Left kidney (tissue), 8 donors: ENCODE results near the gene SCARF2. TPM values are rescaled to one million over a fixed set of nuclear protein-coding genes. Genes with fewer than 3 reads are reported as not detected.
"Not testable (repeated sequence)": the region's sequence is repeated elsewhere in the genome, so short reads cannot be mapped to it uniquely, and the experiment has no call there.

Source experiments
- DNase-seq: peaks from one replicate; pipeline ENCODE4 v3.0.0-alpha.2; 2013
- long read RNA-seq, 8 donors: transcript quantifications; one replicate each; lab custom pipeline, GENCODE V29; 2026
- polyA plus RNA-seq: library from polyadenylated mRNA; unstranded; fragments of 120-200 nt; gene quantifications from one replicate; pipeline ENCODE4 v1.2.1, GENCODE V29; 2013; ENCODE audit not compliant: insufficient read length

SCARF2 gene
- polyA plus RNA-seq, result 15.7 TPM
- long read RNA-seq, donor 1, transcript SCARF2-202 (11 exons, 3,232 nt), result major isoform, 12 of 15 reads
- long read RNA-seq, donor 1, partial matches to known transcripts, result 0 of 15 reads
- long read RNA-seq, donor 1, other reads (novel, unspliced or antisense), result 0 of 15 reads
- long read RNA-seq, donor 2, partial matches to known transcripts, result 0 of 6 reads
- long read RNA-seq, donor 2, other reads (novel, unspliced or antisense), result 0 of 6 reads
- long read RNA-seq, donor 3, partial matches to known transcripts, result 0 of 4 reads
- long read RNA-seq, donor 3, other reads (novel, unspliced or antisense), result 0 of 4 reads
- long read RNA-seq, donor 4, result 0 reads
- long read RNA-seq, donor 5, transcript SCARF2-202 (11 exons, 3,232 nt), result major isoform, 5 of 9 reads
- long read RNA-seq, donor 5, partial matches to known transcripts, result 0 of 9 reads
- long read RNA-seq, donor 5, other reads (novel, unspliced or antisense), result 0 of 9 reads
- long read RNA-seq, donor 6, transcript SCARF2-202 (11 exons, 3,232 nt), result major isoform, 8 of 12 reads
- long read RNA-seq, donor 6, partial matches to known transcripts, result 0 of 12 reads
- long read RNA-seq, donor 6, other reads (novel, unspliced or antisense), result 0 of 12 reads
- long read RNA-seq, donor 7, transcript SCARF2-202 (11 exons, 3,232 nt), result major isoform, 8 of 13 reads
- long read RNA-seq, donor 7, partial matches to known transcripts, result 0 of 13 reads
- long read RNA-seq, donor 7, other reads (novel, unspliced or antisense), result 0 of 13 reads
- long read RNA-seq, donor 8, partial matches to known transcripts, result 0 of 5 reads
- long read RNA-seq, donor 8, other reads (novel, unspliced or antisense), result 0 of 5 reads

- DNase-seq, result peak; percentile 78
Observed at GRCh38 chr22:20437613-20438426, at the start of gene SCARF2. Gene SCARF2, minus strand, starts transcription at chr22:20437825. Its CDS starts 71 bp downstream, at chr22:20437754.

DNA sequence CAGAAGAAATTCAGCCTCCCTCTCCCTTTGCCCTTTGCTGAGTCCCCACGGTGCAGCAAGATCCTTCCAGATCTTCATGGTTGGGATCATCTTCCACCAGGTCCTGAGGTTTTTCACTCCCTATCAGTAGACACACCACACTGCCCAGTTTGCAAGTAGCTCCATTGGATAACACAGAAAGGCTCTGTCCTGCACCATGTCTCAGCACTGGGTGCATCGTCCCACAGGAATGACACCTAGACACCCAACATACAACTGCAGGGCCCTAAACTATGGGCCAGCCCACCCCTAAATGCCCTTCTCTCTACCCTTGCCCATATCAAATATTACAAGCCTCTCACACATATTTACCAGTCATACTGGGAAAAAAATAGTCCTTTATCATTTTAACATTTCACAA lies 48.6 kb upstream of the SCARF2 start:
- no peak for DNase-seq

- no peak for DNase-seq
Observed at GRCh38 chr22:20484948-20485683, 47.5 kb upstream of the SCARF2 start.

GRCh38 chr22:20483771-20484170 lies 46.1 kb upstream of the SCARF2 start:
- DNase-seq, result no peak

DNA sequence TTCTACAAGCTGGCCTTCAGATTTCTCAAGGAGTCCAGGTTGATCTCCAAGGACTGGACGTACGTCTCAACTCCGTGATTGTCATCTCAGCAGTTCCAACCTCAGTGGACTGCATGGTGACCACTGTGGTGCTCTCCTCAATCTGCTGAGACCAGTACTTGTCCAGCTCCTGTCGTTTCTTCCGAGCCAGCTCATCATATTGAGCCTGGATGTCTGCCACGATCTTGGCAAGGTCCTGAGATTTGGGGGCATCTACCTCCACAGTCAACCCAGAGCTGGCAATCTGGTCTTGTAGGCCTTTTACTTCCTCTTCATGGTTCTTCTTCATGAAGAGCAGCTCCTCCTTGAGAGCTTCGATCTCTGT lies 45.5 kb upstream of the SCARF2 start:
- DNase-seq, result not testable (repeated sequence)

DNA sequence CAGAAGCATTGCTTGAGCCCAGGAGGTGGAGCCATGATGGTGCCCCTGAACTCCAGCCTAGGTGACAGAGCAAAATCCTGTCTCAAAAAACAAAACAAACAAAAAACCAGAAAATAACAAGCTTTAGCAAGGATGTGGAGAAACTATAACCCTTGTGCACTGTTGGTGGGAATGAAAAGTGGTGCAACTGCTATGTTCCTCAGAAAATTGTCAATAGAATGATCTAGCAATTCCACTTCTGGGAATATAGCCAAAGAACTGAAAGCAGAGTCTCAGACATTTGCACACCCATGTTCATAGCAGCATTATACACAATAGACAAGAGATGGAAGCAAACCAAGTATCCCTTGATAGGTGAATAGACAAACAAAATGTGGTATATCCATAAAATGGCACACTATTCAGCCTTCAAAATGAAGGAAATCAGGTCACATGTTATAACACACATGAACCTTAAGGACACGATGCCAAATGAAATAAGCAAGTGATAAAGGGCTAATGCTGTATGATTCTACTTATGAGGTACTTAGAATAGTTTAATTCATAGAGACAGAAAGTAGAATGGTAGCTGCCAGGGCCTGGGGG lies 42.1 kb upstream of the SCARF2 start:
- DNase-seq, result no peak

DNA sequence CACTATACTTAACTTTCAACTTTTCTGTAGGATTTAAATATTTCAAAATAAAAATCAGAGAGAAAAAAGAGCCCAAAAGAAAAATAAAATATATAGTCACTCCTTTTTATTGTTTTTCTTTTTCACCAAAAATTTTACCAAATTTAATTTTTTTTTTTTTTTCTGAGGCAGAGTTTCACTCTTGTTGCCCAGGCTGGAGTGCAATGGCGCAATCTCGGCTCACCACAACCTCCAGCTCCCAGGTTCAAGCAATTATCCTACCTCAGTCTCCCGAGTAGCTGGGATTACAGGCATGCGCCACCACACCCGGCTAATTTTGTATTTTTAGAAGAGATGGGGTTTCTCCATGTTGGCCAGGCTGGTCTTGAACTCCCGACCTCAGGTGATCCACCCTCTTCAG lies 40.4 kb upstream of the SCARF2 start:
- DNase-seq, result not testable (repeated sequence)

- DNase-seq, result not testable (repeated sequence)
Observed at GRCh38 chr22:20475569-20475968, 37.9 kb upstream of the SCARF2 start.

DNA sequence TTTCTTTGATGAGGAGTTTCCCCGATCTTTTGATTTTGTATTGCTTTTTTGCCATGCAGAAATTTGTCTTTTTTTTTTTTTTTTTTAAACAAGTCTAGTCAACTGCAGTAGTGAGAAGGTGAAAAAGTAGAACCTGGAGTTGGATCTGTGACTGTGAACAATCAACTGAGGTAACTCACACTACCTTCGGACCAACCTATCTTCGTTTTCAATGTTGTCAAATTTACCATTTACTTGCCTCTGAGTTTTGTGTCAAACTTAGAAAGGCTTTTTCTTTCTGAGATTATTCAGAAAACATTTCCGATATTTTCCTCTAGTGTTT lies 37.5 kb upstream of the SCARF2 start:
- no peak for DNase-seq

- DNase-seq, result no peak
Observed at GRCh38 chr22:20472629-20473442, 35.2 kb upstream of the SCARF2 start.

GRCh38 chr22:20471126-20471833 lies 33.7 kb upstream of the SCARF2 start:
- DNase-seq, result no peak

DNA sequence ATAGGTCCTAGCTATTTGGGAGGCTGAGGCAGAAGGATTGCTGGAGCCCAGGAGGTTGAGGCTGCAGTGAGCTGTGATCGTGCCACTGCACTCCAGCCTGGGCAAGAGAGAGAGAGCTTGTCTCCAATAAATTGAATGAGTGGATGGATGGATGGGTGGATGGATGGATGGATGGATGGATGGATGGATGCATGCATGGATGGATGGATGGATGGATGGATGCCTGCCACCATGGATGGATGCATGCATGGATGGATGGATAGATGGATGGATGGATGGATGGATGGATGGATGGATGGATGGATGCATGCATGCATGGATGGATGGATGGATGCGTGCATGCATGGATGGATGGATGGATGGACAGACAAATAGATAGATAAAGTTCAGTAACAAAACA lies 32.9 kb upstream of the SCARF2 start:
- not testable (repeated sequence) for DNase-seq

DNA sequence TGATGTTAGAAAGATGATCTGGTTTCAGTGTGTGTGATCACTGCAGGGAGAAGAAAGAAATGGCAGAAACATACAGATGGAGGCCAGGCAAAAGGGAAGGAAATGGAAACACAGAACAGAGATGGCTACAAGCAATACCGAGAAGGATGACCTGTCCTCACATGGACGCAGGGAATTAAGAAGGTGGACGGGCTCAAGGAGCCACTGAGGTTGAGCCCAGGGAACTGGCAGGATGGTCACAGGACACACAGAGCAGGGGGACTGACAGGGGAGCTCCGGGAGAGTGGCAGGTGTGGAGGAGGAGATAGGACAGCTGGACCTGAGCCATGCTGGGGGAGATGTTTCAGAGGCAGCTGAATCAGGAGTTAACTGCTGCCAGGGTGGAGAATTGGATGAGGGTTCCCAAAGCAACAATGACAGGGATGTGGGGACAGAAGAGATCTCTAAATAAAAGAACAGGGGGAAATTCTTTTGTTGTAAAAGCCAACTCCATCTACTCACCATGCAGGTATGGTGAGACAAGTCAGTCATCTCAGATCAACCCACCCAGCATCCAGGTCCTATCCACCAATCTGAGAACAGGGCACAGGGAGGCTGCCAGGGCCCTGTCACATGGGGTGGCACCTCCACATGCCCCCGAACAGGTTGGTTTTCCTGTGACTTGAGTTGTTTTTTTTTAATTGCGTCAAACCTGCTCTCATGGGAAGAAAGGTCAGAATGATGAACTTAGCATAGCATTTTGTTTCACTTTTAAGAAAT lies 31.7 kb upstream of the SCARF2 start:
- no peak for DNase-seq

- no peak for DNase-seq
Observed at GRCh38 chr22:20466659-20467379, 29.2 kb upstream of the SCARF2 start.

- DNase-seq, result no peak
Observed at GRCh38 chr22:20465759-20466077, 28.1 kb upstream of the SCARF2 start.

DNA sequence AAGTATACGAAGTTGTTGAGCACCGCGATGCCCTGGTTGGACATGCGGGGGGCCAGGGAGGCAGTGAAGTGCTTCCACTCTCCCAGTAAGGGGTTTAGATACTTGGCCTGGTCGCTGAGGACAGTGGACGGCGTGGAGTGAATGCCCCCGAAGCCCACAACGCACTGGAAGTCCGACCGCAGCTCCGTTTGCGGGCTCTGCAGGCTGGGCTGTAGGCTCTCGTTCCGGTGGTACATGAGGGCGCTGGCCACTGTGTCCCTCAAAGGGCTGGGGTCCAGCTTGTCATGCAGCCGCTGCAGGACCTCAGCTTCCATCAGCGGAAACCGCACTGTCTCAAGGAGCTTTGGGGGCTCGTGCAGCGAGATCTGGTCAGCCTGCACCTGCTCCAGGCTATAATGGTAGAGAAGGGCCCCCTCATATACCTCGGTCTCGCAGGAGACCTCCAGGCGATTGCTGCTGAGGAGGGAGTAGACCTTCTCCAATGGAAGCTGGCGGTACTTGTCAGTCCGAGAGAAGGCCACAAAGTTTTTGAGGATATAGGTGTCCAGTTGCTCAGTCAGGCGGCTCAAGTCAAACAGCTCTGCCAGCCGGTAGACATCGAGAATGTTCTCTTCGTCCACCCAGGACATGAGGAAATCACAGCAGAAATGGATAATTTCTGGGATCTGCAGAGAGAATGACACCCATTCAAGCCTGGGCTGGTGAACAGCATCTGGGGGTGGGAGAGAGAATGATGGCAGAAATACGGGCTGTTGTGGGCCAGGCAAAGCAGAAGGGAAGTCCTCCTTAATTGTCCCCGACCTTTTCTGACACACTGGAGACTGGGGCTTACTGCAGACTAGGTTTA lies 27.5 kb upstream of the SCARF2 start:
- DNase-seq, result no peak

DNA sequence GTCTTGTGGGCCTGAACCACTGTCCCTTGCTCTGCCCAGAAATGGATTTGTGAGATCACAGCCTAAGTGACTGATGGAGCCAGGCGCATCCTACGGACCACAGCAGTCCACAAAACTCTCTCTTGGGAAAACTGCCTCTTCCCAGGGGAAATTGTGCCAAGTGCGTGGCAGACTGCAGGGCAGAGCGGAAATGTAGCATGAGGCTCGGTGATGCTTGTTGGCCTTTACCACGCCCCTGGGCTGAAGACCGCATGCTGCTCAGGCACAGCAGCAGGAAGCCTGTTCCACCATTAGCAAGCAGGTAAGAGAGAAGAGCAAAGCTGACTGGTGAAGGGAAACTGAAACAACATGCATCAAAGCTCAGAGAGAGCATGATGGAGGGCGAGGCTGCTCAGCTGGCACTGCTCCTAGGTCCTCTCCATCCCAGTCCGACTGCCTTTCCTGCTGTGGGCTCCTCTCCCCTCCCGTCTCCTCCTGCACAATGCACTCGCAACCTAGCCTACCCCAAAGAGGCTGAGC lies 26.5 kb upstream of the SCARF2 start:
- no peak for DNase-seq
